ENCODE results near the gene ITIH5. TPM values are rescaled to one million over a fixed set of nuclear protein-coding genes. Genes with fewer than 3 reads are reported as not detected.

The ITIH5 gene
- total RNA-seq, 2 experiments from 2014 or later, result not detected

DNA sequence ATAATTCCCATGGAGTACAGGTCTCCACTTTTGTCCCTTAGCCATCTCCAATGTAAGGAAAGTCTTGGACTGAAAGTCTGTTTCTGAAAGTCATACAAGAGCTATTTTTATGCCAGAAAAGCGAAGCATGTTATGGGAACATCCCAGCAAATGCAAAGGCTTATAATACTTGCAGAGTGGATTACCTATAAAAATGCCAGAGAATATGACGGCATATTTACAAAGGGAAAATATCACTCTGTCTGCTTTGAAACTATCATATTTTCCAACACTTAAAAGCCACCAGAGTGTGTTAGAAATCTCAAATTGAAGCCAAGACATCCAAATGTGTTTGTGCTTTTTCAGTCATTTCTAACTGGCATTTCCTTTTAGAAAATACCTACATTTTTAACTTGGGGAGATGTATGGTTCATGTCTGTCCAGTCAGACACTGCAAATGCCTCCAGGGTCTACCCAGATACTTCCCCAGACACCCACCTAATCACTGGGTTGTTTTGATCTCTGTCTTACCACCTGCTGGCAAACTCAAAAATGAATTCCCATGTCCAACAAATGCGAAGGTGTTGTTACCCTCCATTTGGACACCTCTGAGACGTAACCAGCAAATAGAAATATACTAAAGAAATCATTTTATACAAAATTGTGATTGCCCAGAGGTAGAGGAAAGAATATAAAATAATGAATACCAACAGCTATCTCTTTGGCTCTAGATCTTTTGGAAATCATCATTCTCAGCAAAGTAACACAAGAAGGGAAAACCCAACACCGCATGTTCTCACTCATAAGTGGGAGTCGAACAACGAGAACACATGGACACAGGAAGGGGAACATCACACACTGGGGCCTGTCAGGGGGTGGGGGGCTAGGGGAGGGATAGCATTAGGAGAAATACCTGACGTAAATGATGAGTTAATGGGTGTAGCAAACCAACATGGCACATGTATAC, 37.6 kb upstream of the ITIH5 start:
- H3K79me2 ChIP-seq (ENCODE audit: insufficient read depth, low read depth, low read length), result no peaks in the 10 kb centered on the region
- no peak overlapping the region for H3K4me2 ChIP-seq (ENCODE audit: low read length)
- no TSS peak for BruUV-seq (replicated peaks)
- DNase-seq (ENCODE audit: low spot score), result no peak
- H3K4me3 ChIP-seq (ENCODE audit: low read depth, low read length, poor library complexity, severe bottlenecking), result no peak overlapping the region
- no peaks in the 10 kb centered on the region for H3K36me3 ChIP-seq (ENCODE audit: insufficient read depth, low read length)
- TF ChIP-seq CTCF (conservative IDR thresholded peaks at IDR 0.05; ENCODE audit: low read length) (no peak), EZH2phosphoT487 (IDR thresholded peaks at IDR 0.05; ENCODE audit: borderline replicate concordance, low read depth, low read length) (no peak)
- H2AFZ ChIP-seq (ENCODE audit: low read length), result no peak overlapping the region
- ChIA-PET CTCF (ENCODE audit: unreplicated experiment) (no interaction called here), POLR2A (interaction anchor here (0.6 kb wide), 1 partner anchor 267 kb away, joined by 3 read pairs; no protein-coding TSS in a partner anchor)
- H3K27ac ChIP-seq (ENCODE audit: low read depth, low read length, poor library complexity, severe bottlenecking), result no peak overlapping the region
- no peaks in the 10 kb centered on the region for H3K4me1 ChIP-seq (ENCODE audit: insufficient read depth, low read length, poor library complexity, severe bottlenecking)
- no peaks in the 10 kb centered on the region for H3K9me3 ChIP-seq (ENCODE audit: low read length)
- intact Hi-C loops (cut with micrococcal nuclease; ENCODE audit: unreplicated experiment), result no loop called here
- H3K9me2 ChIP-seq (ENCODE audit: insufficient read depth, low read length), result no peaks in the 10 kb centered on the region
- no peaks in the 10 kb centered on the region for H4K20me1 ChIP-seq (ENCODE audit: insufficient read depth, low read length)

DNA sequence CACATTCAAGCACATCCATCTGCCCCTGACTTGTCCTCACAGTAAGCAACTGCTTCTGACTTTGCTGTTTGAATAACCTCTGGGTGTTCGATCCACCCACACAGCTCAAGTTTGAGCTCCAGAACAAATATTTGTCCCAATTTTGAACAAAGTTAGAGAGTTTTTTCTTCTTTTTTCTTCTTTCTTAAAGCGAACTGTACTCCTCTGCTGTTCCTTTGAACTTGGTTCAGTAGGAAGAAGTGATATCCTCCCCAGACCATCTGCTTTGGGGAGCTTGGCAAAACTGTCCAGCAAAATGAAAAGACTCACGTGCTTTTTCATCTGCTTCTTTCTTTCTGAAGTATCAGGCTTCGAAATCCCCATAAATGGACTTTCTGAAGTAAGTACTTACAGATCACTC, 36.4 kb upstream of the ITIH5 start, which contains the start of gene ITIH2:
ITIH2 (plus strand) TSS at position 177 of the 400 bp plus-strand sequence; CDS start at position 296, 119 bp downstream.
- intact Hi-C loops (cut with micrococcal nuclease; ENCODE audit: unreplicated experiment), result no loop called here
- no peak within 1 kb of the TSS for H3K4me3 ChIP-seq (ENCODE audit: low read depth, low read length, poor library complexity, severe bottlenecking)
- no peaks in the 10 kb centered on the region for H3K9me2 ChIP-seq (ENCODE audit: insufficient read depth, low read length)
- ChIA-PET POLR2A (interaction anchor here (0.5 kb wide), 1 partner anchor 91 kb away, joined by 3 read pairs; no protein-coding TSS in a partner anchor), CTCF (ENCODE audit: unreplicated experiment) (no interaction called here)
- no peaks in the 10 kb centered on the region for H4K20me1 ChIP-seq (ENCODE audit: insufficient read depth, low read length)
- no peaks in the 10 kb centered on the region for H3K4me1 ChIP-seq (ENCODE audit: insufficient read depth, low read length, poor library complexity, severe bottlenecking)
- no peaks in the 10 kb centered on the region for H3K9me3 ChIP-seq (ENCODE audit: low read length)
- no peak within 1 kb of the TSS for H3K27ac ChIP-seq (ENCODE audit: low read depth, low read length, poor library complexity, severe bottlenecking)
- H2AFZ ChIP-seq (ENCODE audit: low read length), result no peak within 1 kb of the TSS
- no peaks in the 10 kb centered on the region for H3K79me2 ChIP-seq (ENCODE audit: insufficient read depth, low read depth, low read length)
- TF ChIP-seq CTCF (conservative IDR thresholded peaks at IDR 0.05; ENCODE audit: low read length) (no peak), EZH2phosphoT487 (IDR thresholded peaks at IDR 0.05; ENCODE audit: borderline replicate concordance, low read depth, low read length) (no peak)
- no peak for DNase-seq (ENCODE audit: low spot score)
- H3K36me3 ChIP-seq (ENCODE audit: insufficient read depth, low read length), result no peaks in the 10 kb centered on the region
- no peak within 1 kb of the TSS for H3K4me2 ChIP-seq (ENCODE audit: low read length)
- no TSS peak for BruUV-seq (replicated peaks)

GRCh38 chr10:7702288-7702812, 35.6 kb upstream of the ITIH5 start:
- no peak overlapping the region for H3K27ac ChIP-seq (ENCODE audit: low read depth, low read length, poor library complexity, severe bottlenecking)
- no peaks in the 10 kb centered on the region for H3K9me2 ChIP-seq (ENCODE audit: insufficient read depth, low read length)
- TF ChIP-seq CTCF (conservative IDR thresholded peaks at IDR 0.05; ENCODE audit: low read length) (no peak), EZH2phosphoT487 (IDR thresholded peaks at IDR 0.05; ENCODE audit: borderline replicate concordance, low read depth, low read length) (no peak)
- no peaks in the 10 kb centered on the region for H3K9me3 ChIP-seq (ENCODE audit: low read length)
- H3K4me3 ChIP-seq (ENCODE audit: low read depth, low read length, poor library complexity, severe bottlenecking), result no peak overlapping the region
- no peak overlapping the region for H3K4me2 ChIP-seq (ENCODE audit: low read length)
- ChIA-PET CTCF (ENCODE audit: unreplicated experiment) (no interaction called here), POLR2A (no interaction called here)
- H4K20me1 ChIP-seq (ENCODE audit: insufficient read depth, low read length), result no peaks in the 10 kb centered on the region
- no peak overlapping the region for H2AFZ ChIP-seq (ENCODE audit: low read length)
- no peaks in the 10 kb centered on the region for H3K79me2 ChIP-seq (ENCODE audit: insufficient read depth, low read depth, low read length)
- no peak for DNase-seq (ENCODE audit: low spot score)
- intact Hi-C loops (cut with micrococcal nuclease; ENCODE audit: unreplicated experiment), result no loop called here
- H3K36me3 ChIP-seq (ENCODE audit: insufficient read depth, low read length), result no peaks in the 10 kb centered on the region
- BruUV-seq (replicated peaks), result no TSS peak
- H3K4me1 ChIP-seq (ENCODE audit: insufficient read depth, low read length, poor library complexity, severe bottlenecking), result no peaks in the 10 kb centered on the region

Measured in OCI-LY7 (cell line).